GM23248 (cell line): Measurements from ENCODE around the gene C11orf52.

ENCODE experiments used
- EZH2 ChIP-seq: fragments of 200-600 bp; sonication (generic); IDR thresholded peaks from 2 replicates; pipeline ENCODE4 v1.6.1; 2018; ENCODE audit warnings: antibody characterized with exemption, mild to moderate bottlenecking; ENCODE audit not compliant: insufficient read depth, poor library complexity, severe bottlenecking
- EZH2phosphoT487 ChIP-seq: fragments of 200-600 bp; sonication (generic); IDR thresholded peaks from 2 replicates; pipeline ENCODE4 v1.6.1; 2018; ENCODE audit warnings: antibody characterized with exemption, moderate library complexity, mild to moderate bottlenecking, low read depth; ENCODE audit not compliant: insufficient read depth

- TF ChIP-seq EZH2 (no peak), EZH2phosphoT487 (no peak)
Measured at GRCh38 chr11:111969344-111969743, 50.6 kb downstream of the C11orf52 start.
